GM23338 (cell line): Measurements from ENCODE around the gene ATG4C. TPM values are rescaled to one million over a fixed set of nuclear protein-coding genes. Genes with fewer than 3 reads are reported as not detected.

ENCODE experiments used
- ATAC-seq: fragments of 200-7000 bp; cut with Tn5 transposase; 3 replicates; pipeline ENCODE4 v1.9.1; 2020
- DNase-seq: peaks from one replicate; pipeline ENCODE4 v3.0.0-alpha.2; 2015; ENCODE audit warnings: low spot score
- H2AFZ ChIP-seq: fragments of 200-600 bp; sonication (generic); 2 replicates; pipeline ENCODE4 v1.8.0; 2016; ENCODE audit warnings: antibody characterized with exemption, mild to moderate bottlenecking, moderate library complexity
- H3F3A ChIP-seq: fragments of 200-600 bp; sonication (generic); replicated peaks from 2 replicates; pipeline ENCODE4 v1.8.0; 2017; ENCODE audit warnings: antibody characterized with exemption, mixed run types, low read depth
- H3K27ac ChIP-seq: fragments of 200-600 bp; sonication (generic); 2 replicates; pipeline ENCODE4 v1.6.1; 2016; ENCODE audit warnings: low read depth
- H3K27me3 ChIP-seq: fragments of 200-600 bp; sonication (generic); 2 replicates; pipeline ENCODE4 v1.8.0; 2016; ENCODE audit warnings: mild to moderate bottlenecking, mixed run types, moderate library complexity; ENCODE audit not compliant: insufficient read depth
- H3K36me3 ChIP-seq: fragments of 200-600 bp; sonication (generic); 2 replicates; pipeline ENCODE4 v1.8.0; 2016; ENCODE audit warnings: mild to moderate bottlenecking; ENCODE audit not compliant: insufficient read depth
- H3K4me1 ChIP-seq: fragments of 200-600 bp; sonication (generic); 2 replicates; pipeline ENCODE4 v1.8.0; 2016; ENCODE audit warnings: mild to moderate bottlenecking, moderate library complexity; ENCODE audit not compliant: insufficient read depth
- H3K4me2 ChIP-seq: fragments of 200-600 bp; sonication (generic); 2 replicates; pipeline ENCODE4 v1.7.1; 2017; ENCODE audit warnings: mixed run types
- H3K4me3 ChIP-seq: fragments of 200-600 bp; sonication (generic); 2 replicates; pipeline ENCODE4 v1.6.1; 2016; ENCODE audit warnings: mixed run types
- H3K79me2 ChIP-seq: fragments of 200-600 bp; sonication (generic); replicated peaks from 2 replicates; pipeline ENCODE4 v1.8.0; 2017; ENCODE audit warnings: mild to moderate bottlenecking; ENCODE audit not compliant: insufficient read depth
- H3K9me2 ChIP-seq: fragments of 200-600 bp; sonication (generic); 2 replicates; pipeline ENCODE4 v1.8.0; 2017; ENCODE audit not compliant: insufficient read depth
- H4K20me1 ChIP-seq: fragments of 200-600 bp; sonication (generic); replicated peaks from 2 replicates; pipeline ENCODE4 v1.8.0; 2017; ENCODE audit warnings: mild to moderate bottlenecking; ENCODE audit not compliant: insufficient read depth
- H3K27ac Mint-ChIP-seq: 2 replicates; pipeline ENCODE4 v1.8.0; 2020; ENCODE audit warnings: inconsistent platforms, mild to moderate bottlenecking, moderate library complexity, mixed read lengths
- H3K27me3 Mint-ChIP-seq: 3 replicates; pipeline ENCODE4 v1.8.0; 2022; ENCODE audit warnings: low read depth, mild to moderate bottlenecking, moderate library complexity, mixed read lengths, inconsistent platforms; ENCODE audit not compliant: insufficient read depth, poor library complexity
- H3K36me3 Mint-ChIP-seq: 3 replicates; pipeline ENCODE4 v1.8.0; 2021; ENCODE audit warnings: low read depth, mild to moderate bottlenecking, inconsistent platforms, moderate library complexity, mixed read lengths
- H3K4me1 Mint-ChIP-seq: 3 replicates; pipeline ENCODE4 v1.8.0; 2020; ENCODE audit warnings: mild to moderate bottlenecking, inconsistent platforms, mixed read lengths
- H3K4me3 Mint-ChIP-seq: 3 replicates; pipeline ENCODE4 v1.8.0; 2021; ENCODE audit warnings: moderate library complexity, mild to moderate bottlenecking, inconsistent platforms, mixed read lengths
- H3K9me3 Mint-ChIP-seq: 3 replicates; pipeline ENCODE4 v1.8.0; 2020; ENCODE audit warnings: moderate library complexity, mild to moderate bottlenecking, inconsistent platforms, mixed read lengths
- CREB1 ChIP-seq: fragments of 250-450 bp; sonication (Bioruptor Pico); IDR thresholded peaks from 2 replicates; pipeline ENCODE4 v1.5.0; 2020; ENCODE audit warnings: low read depth, mild to moderate bottlenecking, moderate library complexity
- EZH2 ChIP-seq: fragments of 200-600 bp; sonication (generic); IDR thresholded peaks from one replicate; pipeline ENCODE4 v1.8.0; 2017; ENCODE audit warnings: antibody characterized with exemption, mild to moderate bottlenecking, low read depth; ENCODE audit not compliant: unreplicated experiment
- EZH2phosphoT487 ChIP-seq: fragments of 200-600 bp; sonication (generic); IDR thresholded peaks from one replicate; pipeline ENCODE4 v1.8.1; 2018; ENCODE audit warnings: antibody characterized with exemption; ENCODE audit not compliant: unreplicated experiment
- JUNB ChIP-seq: IDR thresholded peaks from one replicate; pipeline ENCODE4 v1.6.1; 2016; ENCODE audit warnings: antibody characterized with exemption; ENCODE audit not compliant: unreplicated experiment
- NANOG ChIP-seq: IDR thresholded peaks from 2 replicates; pipeline ENCODE4 v1.6.1; 2016; ENCODE audit warnings: antibody characterized with exemption, borderline replicate concordance
- POLR2AphosphoS5 ChIP-seq: IDR thresholded peaks from 2 replicates; pipeline ENCODE4 v1.6.1; 2016; ENCODE audit warnings: antibody characterized with exemption, low read depth
- STAT1 ChIP-seq: IDR thresholded peaks from one replicate; pipeline ENCODE4 v1.6.1; 2016; ENCODE audit warnings: antibody characterized with exemption; ENCODE audit not compliant: unreplicated experiment
- ZNF114 ChIP-seq: fragments of 250-450 bp; sonication (Bioruptor Pico); IDR thresholded peaks from 2 replicates; pipeline ENCODE4 v1.5.0; 2020; ENCODE audit warnings: mild to moderate bottlenecking, moderate library complexity
- ZNF331 ChIP-seq: fragments of 250-450 bp; sonication (Bioruptor Pico); IDR thresholded peaks from 2 replicates; pipeline ENCODE4 v1.5.0; 2020; ENCODE audit warnings: low read depth, mild to moderate bottlenecking, moderate library complexity
- polyA plus RNA-seq: library from polyadenylated mRNA; unstranded; fragments of >200 nt; fragmentation: Nextera tagmentation; extraction: Ambion mirVana; gene quantifications from 2 replicates; pipeline ENCODE4 v1.2.1, GENCODE V29; 2016
- total RNA-seq: library from RNA; depleted of rRNA; stranded (reverse); fragments of >200 nt; shearing (Covaris generic); gene quantifications from 2 replicates; pipeline ENCODE4 v1.2.3, GENCODE V29; 2014
- TF ChIP-seq, protein P1 (sequence below), 2 experiments: fragments of 200-600 bp in 1 of 2; sonication (generic) in 1 of 2; conservative IDR thresholded peaks; 2 replicates each; pipeline versions ENCODE4 v1.5.1 to v1.6.1; 2016 to 2017; ENCODE audit warnings: antibody characterized with exemption in 2 of 2, low read depth in 2 of 2, mild to moderate bottlenecking in 2 of 2, moderate library complexity in 1 of 2
- TF ChIP-seq, protein P2 (sequence below): IDR thresholded peaks from 2 replicates; pipeline ENCODE4 v1.6.1; 2016; ENCODE audit warnings: antibody characterized with exemption
- TF ChIP-seq, protein P3 (sequence below): fragments of 250-450 bp; sonication (Bioruptor Pico); IDR thresholded peaks from 2 replicates; pipeline ENCODE4 v1.5.0; 2020; ENCODE audit warnings: mild to moderate bottlenecking, moderate library complexity
- TF ChIP-seq, protein P4 (sequence below): IDR thresholded peaks from one replicate; pipeline ENCODE4 v1.6.1; 2018; ENCODE audit warnings: antibody characterized with exemption; ENCODE audit not compliant: unreplicated experiment

The ATG4C gene
- total and polyA plus RNA-seq, 2 experiments from 2014 or later, result 15.7 to 18.6 TPM

DNA sequence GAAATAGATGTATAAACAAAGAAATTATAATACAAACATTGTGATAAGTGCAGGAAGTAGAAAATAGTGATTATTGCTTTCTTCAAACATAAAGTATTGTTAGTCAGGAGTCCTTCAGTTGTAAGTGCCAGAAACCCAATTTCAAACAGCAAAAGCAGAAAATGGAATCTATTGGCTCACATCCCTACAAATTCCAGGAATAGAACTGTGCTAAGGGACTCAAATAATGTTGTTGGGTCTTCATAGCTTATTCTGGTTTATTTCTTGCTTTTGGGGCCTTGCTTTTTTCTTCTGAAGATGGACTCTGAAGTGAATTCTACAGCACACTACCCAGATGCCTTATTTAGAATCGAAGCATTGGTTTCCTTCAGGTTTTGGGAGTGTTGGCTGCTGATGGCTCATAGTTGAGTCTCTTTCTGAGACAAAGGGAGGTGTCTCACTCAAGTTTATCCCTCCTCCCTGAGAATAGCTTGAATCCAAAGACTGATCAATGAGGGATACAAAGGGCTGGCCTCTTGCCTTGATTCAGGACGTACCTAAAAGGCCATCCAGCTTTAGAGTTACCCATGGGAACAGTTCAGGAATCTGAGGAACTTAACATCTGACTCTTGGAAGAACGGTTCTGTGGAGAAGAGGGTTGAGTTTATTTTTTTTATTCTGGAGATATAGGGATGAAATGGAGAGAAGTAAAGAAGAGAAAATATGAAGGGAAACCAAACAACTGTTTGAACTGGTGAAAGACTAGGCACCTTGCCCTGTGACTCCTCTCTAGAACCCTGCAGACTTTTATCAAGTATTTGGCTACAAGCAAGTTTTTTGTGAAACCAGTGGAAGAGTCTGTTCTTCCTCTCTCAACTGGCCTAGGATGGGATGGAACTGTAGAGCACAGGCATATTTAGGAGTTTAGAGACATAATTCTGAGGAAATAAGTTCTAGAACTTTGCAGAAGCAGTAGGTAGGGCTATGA is 39.0 kb upstream of the ATG4C start:
- no peak overlapping the region for H3K27ac Mint-ChIP-seq
- H3K9me3 Mint-ChIP-seq, result peaks cover 8% of the 10 kb centered on the region; the same call in 2 of the 3 replicates
- H3K27ac ChIP-seq, result no peak overlapping the region
- no peaks in the 10 kb centered on the region for H3F3A ChIP-seq
- no peak overlapping the region for H2AFZ ChIP-seq
- no peaks in the 10 kb centered on the region for H3K79me2 ChIP-seq
- ATAC-seq (no peak), DNase-seq (no peak)
- no peak overlapping the region for H3K4me3 ChIP-seq
- H3K9me2 ChIP-seq, result no peaks in the 10 kb centered on the region
- H3K27me3 Mint-ChIP-seq, result peaks cover under 1% of the 10 kb centered on the region
- no peaks in the 10 kb centered on the region for H3K27me3 ChIP-seq
- H3K36me3 ChIP-seq, result no peaks in the 10 kb centered on the region
- H3K4me2 ChIP-seq, result no peak overlapping the region
- peaks cover 6% of the 10 kb centered on the region; the same call in 1 of the 2 replicates for H3K4me1 ChIP-seq
- no peak overlapping the region for H3K4me3 Mint-ChIP-seq
- peaks cover 10% of the 10 kb centered on the region; the same call in 2 of the 3 replicates for H3K4me1 Mint-ChIP-seq
- no peaks in the 10 kb centered on the region for H4K20me1 ChIP-seq
- H3K36me3 Mint-ChIP-seq, result peaks cover 8% of the 10 kb centered on the region; the same call in 2 of the 3 replicates
- no peak for TF ChIP-seq ZNF114 (CRISPR knock-in tag)
- no peak for TF ChIP-seq EZH2phosphoT487
- TF ChIP-seq STAT1, result no peak
- TF ChIP-seq, protein P1, sequence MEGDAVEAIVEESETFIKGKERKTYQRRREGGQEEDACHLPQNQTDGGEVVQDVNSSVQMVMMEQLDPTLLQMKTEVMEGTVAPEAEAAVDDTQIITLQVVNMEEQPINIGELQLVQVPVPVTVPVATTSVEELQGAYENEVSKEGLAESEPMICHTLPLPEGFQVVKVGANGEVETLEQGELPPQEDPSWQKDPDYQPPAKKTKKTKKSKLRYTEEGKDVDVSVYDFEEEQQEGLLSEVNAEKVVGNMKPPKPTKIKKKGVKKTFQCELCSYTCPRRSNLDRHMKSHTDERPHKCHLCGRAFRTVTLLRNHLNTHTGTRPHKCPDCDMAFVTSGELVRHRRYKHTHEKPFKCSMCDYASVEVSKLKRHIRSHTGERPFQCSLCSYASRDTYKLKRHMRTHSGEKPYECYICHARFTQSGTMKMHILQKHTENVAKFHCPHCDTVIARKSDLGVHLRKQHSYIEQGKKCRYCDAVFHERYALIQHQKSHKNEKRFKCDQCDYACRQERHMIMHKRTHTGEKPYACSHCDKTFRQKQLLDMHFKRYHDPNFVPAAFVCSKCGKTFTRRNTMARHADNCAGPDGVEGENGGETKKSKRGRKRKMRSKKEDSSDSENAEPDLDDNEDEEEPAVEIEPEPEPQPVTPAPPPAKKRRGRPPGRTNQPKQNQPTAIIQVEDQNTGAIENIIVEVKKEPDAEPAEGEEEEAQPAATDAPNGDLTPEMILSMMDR (conservative IDR thresholded peaks at IDR 0.05; ENCODE audit: low read depth in 2 of 2), result no peak
- no peak for TF ChIP-seq JUNB
- no peak for TF ChIP-seq CREB1
- TF ChIP-seq NANOG, result no peak
- TF ChIP-seq, protein P2, sequence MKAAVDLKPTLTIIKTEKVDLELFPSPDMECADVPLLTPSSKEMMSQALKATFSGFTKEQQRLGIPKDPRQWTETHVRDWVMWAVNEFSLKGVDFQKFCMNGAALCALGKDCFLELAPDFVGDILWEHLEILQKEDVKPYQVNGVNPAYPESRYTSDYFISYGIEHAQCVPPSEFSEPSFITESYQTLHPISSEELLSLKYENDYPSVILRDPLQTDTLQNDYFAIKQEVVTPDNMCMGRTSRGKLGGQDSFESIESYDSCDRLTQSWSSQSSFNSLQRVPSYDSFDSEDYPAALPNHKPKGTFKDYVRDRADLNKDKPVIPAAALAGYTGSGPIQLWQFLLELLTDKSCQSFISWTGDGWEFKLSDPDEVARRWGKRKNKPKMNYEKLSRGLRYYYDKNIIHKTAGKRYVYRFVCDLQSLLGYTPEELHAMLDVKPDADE, result no peak
- TF ChIP-seq, protein P3, sequence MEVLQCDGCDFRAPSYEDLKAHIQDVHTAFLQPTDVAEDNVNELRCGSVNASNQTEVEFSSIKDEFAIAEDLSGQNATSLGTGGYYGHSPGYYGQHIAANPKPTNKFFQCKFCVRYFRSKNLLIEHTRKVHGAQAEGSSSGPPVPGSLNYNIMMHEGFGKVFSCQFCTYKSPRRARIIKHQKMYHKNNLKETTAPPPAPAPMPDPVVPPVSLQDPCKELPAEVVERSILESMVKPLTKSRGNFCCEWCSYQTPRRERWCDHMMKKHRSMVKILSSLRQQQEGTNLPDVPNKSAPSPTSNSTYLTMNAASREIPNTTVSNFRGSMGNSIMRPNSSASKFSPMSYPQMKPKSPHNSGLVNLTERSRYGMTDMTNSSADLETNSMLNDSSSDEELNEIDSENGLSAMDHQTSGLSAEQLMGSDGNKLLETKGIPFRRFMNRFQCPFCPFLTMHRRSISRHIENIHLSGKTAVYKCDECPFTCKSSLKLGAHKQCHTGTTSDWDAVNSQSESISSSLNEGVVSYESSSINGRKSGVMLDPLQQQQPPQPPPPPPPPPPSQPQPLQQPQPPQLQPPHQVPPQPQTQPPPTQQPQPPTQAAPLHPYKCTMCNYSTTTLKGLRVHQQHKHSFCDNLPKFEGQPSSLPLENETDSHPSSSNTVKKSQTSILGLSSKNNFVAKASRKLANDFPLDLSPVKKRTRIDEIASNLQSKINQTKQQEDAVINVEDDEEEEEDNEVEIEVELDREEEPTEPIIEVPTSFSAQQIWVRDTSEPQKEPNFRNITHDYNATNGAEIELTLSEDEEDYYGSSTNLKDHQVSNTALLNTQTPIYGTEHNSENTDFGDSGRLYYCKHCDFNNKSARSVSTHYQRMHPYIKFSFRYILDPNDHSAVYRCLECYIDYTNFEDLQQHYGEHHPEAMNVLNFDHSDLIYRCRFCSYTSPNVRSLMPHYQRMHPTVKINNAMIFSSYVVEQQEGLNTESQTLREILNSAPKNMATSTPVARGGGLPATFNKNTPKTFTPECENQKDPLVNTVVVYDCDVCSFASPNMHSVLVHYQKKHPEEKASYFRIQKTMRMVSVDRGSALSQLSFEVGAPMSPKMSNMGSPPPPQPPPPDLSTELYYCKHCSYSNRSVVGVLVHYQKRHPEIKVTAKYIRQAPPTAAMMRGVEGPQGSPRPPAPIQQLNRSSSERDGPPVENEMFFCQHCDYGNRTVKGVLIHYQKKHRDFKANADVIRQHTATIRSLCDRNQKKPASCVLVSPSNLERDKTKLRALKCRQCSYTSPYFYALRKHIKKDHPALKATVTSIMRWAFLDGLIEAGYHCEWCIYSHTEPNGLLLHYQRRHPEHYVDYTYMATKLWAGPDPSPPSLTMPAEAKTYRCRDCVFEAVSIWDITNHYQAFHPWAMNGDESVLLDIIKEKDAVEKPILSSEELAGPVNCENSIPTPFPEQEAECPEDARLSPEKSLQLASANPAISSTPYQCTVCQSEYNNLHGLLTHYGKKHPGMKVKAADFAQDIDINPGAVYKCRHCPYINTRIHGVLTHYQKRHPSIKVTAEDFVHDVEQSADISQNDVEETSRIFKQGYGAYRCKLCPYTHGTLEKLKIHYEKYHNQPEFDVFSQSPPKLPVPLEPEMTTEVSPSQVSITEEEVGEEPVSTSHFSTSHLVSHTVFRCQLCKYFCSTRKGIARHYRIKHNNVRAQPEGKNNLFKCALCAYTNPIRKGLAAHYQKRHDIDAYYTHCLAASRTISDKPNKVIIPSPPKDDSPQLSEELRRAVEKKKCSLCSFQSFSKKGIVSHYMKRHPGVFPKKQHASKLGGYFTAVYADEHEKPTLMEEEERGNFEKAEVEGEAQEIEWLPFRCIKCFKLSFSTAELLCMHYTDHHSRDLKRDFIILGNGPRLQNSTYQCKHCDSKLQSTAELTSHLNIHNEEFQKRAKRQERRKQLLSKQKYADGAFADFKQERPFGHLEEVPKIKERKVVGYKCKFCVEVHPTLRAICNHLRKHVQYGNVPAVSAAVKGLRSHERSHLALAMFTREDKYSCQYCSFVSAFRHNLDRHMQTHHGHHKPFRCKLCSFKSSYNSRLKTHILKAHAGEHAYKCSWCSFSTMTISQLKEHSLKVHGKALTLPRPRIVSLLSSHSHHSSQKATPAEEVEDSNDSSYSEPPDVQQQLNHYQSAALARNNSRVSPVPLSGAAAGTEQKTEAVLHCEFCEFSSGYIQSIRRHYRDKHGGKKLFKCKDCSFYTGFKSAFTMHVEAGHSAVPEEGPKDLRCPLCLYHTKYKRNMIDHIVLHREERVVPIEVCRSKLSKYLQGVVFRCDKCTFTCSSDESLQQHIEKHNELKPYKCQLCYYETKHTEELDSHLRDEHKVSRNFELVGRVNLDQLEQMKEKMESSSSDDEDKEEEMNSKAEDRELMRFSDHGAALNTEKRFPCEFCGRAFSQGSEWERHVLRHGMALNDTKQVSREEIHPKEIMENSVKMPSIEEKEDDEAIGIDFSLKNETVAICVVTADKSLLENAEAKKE (CRISPR knock-in tag), result no peak
- TF ChIP-seq EZH2, result no peak
- TF ChIP-seq, protein P4, sequence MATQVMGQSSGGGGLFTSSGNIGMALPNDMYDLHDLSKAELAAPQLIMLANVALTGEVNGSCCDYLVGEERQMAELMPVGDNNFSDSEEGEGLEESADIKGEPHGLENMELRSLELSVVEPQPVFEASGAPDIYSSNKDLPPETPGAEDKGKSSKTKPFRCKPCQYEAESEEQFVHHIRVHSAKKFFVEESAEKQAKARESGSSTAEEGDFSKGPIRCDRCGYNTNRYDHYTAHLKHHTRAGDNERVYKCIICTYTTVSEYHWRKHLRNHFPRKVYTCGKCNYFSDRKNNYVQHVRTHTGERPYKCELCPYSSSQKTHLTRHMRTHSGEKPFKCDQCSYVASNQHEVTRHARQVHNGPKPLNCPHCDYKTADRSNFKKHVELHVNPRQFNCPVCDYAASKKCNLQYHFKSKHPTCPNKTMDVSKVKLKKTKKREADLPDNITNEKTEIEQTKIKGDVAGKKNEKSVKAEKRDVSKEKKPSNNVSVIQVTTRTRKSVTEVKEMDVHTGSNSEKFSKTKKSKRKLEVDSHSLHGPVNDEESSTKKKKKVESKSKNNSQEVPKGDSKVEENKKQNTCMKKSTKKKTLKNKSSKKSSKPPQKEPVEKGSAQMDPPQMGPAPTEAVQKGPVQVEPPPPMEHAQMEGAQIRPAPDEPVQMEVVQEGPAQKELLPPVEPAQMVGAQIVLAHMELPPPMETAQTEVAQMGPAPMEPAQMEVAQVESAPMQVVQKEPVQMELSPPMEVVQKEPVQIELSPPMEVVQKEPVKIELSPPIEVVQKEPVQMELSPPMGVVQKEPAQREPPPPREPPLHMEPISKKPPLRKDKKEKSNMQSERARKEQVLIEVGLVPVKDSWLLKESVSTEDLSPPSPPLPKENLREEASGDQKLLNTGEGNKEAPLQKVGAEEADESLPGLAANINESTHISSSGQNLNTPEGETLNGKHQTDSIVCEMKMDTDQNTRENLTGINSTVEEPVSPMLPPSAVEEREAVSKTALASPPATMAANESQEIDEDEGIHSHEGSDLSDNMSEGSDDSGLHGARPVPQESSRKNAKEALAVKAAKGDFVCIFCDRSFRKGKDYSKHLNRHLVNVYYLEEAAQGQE, result no peak
- TF ChIP-seq POLR2AphosphoS5, result no peak
- no peak for TF ChIP-seq ZNF331 (CRISPR knock-in tag)
